Chondrocyte (in vitro differentiated cells): ENCODE data around the gene HMCES. TPM values are rescaled to one million over a fixed set of nuclear protein-coding genes. Genes with fewer than 3 reads are reported as not detected.

Experiments used
- DNase-seq: peaks from one replicate; pipeline ENCODE4 v3.0.0; 2021; ENCODE audit warnings: mixed read lengths, low spot score
- H3K27ac Mint-ChIP-seq: one replicate; pipeline ENCODE4 v1.8.0; 2021; ENCODE audit warnings: mild to moderate bottlenecking, moderate library complexity, mixed read lengths; ENCODE audit not compliant: unreplicated experiment
- H3K27me3 Mint-ChIP-seq: 2 replicates; pipeline ENCODE4 v1.8.0; 2021; ENCODE audit warnings: low read depth, mixed read lengths
- H3K36me3 Mint-ChIP-seq: 2 replicates; pipeline ENCODE4 v1.8.0; 2021; ENCODE audit warnings: low read depth, mixed read lengths
- H3K4me1 Mint-ChIP-seq: 2 replicates; pipeline ENCODE4 v1.8.0; 2021; ENCODE audit warnings: low read depth, mild to moderate bottlenecking, mixed read lengths
- H3K4me3 Mint-ChIP-seq: one replicate; pipeline ENCODE4 v1.8.0; 2021; ENCODE audit warnings: mild to moderate bottlenecking, moderate library complexity, mixed read lengths; ENCODE audit not compliant: unreplicated experiment
- H3K9me3 Mint-ChIP-seq: 2 replicates; pipeline ENCODE4 v1.8.0; 2021; ENCODE audit warnings: low read depth, mixed read lengths
- total RNA-seq: library from RNA; stranded (reverse); gene quantifications from 3 replicates; pipeline ENCODE4 v1.2.1, GENCODE V29; 2021
- TF ChIP-seq, protein P1 (sequence below): fragments of 200-600 bp; sonication (generic); IDR thresholded peaks from 2 replicates; pipeline ENCODE4 v1.5.0; 2021; ENCODE audit warnings: antibody characterized with exemption, mild to moderate bottlenecking, moderate library complexity

HMCES gene
- total RNA-seq, 1 donor from 2014 or later, result 25.9 TPM

DNA sequence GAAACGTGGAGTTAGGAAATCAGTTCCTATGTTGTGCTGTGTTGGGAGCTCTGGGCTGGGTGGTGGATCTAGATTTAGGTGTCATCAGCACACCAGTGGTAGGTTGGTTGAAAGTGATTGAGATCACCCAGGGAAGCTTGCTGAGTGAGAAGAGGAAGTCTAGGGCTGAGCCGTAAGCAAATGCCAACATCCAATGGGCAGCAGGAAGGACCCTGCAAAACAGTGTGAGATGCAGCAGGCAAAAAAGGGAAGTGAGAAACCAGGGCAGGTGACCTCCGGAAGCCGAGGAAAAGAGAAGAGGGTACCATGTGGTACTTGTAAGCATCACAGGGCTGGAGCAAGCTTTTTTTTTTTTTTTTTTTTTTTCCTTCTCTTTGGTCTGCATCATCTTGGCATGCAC lies 45.1 kb upstream of the HMCES start:
- Mint-ChIP-seq H3K4me1 (peaks cover 26% of the 10 kb centered on the region), H3K27ac (no peak overlapping the region), H3K9me3 (no peaks in the 10 kb centered on the region), H3K4me3 (no peak overlapping the region), H3K27me3 (no peaks in the 10 kb centered on the region), H3K36me3 (no peaks in the 10 kb centered on the region)
- DNase-seq, result no peak
- TF ChIP-seq, protein P1, sequence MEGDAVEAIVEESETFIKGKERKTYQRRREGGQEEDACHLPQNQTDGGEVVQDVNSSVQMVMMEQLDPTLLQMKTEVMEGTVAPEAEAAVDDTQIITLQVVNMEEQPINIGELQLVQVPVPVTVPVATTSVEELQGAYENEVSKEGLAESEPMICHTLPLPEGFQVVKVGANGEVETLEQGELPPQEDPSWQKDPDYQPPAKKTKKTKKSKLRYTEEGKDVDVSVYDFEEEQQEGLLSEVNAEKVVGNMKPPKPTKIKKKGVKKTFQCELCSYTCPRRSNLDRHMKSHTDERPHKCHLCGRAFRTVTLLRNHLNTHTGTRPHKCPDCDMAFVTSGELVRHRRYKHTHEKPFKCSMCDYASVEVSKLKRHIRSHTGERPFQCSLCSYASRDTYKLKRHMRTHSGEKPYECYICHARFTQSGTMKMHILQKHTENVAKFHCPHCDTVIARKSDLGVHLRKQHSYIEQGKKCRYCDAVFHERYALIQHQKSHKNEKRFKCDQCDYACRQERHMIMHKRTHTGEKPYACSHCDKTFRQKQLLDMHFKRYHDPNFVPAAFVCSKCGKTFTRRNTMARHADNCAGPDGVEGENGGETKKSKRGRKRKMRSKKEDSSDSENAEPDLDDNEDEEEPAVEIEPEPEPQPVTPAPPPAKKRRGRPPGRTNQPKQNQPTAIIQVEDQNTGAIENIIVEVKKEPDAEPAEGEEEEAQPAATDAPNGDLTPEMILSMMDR, result no peak

DNA sequence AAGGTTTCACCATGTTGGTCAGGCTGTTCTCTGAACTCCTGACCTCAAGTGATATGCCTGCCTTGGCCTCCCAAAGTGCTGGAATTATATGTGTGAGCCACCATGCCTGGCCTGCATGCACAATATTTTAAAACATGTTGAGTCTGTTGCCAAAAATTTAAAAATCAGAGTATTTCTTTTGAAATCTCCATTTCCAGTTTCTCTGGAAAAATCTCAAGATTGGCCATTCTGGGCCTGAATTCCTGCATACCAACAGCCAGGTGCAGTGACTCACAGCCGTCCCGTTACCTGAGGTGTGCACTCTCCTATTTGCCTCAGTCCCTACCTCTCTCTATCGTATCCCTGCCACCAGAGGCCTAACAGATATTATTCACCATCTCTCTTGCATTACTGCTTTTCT lies 44.2 kb upstream of the HMCES start:
- H3K27me3 Mint-ChIP-seq, result no peaks in the 10 kb centered on the region
- no peak overlapping the region for H3K4me3 Mint-ChIP-seq

GRCh38 chr3:129235344-129235917 lies 43.2 kb upstream of the HMCES start:
- H3K9me3 Mint-ChIP-seq, result no peaks in the 10 kb centered on the region
- DNase-seq, result no peak
- H3K36me3 Mint-ChIP-seq, result no peaks in the 10 kb centered on the region
- no peaks in the 10 kb centered on the region for H3K27me3 Mint-ChIP-seq
- H3K4me3 Mint-ChIP-seq, result no peak overlapping the region
- TF ChIP-seq, protein P1, result no peak
- no peak overlapping the region for H3K27ac Mint-ChIP-seq
- peaks cover 18% of the 10 kb centered on the region for H3K4me1 Mint-ChIP-seq

More for the DNA sequence above, 44.2 kb upstream of the HMCES start:
- H3K9me3 Mint-ChIP-seq, result no peaks in the 10 kb centered on the region
- TF ChIP-seq, protein P1, result no peak
- H3K27ac Mint-ChIP-seq, result no peak overlapping the region
- H3K4me1 Mint-ChIP-seq, result peaks cover 21% of the 10 kb centered on the region
- no peaks in the 10 kb centered on the region for H3K36me3 Mint-ChIP-seq
- DNase-seq, result no peak

DNA sequence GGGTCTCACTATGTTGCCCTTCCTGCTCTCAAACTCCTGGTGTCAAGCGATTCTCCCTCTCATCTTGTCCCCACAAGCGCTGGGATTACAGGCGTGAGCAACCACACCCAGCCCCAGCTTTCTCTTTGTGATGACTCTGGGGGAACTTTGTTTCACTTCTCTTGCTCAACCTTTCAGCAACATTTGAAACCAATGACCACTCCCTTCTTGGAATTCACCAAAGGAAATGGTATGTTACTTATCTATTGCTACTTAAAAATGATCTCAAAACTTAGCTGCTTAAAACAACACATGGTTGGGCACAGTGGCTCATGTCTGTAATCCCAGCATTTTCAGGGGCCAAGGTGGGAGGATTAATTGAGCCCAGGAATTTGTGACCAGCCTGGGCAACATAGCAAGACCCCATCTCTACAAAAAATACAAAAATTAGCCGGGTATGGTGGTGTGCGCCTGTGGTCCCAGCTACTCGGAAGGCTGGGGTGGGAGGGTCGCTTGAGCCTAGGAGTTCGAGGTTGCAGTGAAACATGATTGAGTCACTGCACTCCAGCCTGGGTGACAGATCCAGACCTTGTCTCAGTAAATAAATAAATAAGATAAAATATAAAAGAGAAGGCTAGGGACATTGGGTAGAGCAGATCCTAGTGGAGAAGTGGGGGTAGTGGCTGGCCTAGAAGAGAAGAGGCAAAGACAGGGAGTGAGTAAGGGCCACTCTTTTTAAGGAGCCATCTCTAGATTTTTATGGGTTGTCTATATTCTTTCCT lies 39.5 kb upstream of the HMCES start:
- H3K4me3 Mint-ChIP-seq, result no peak overlapping the region
- DNase-seq, result no peak
- no peak overlapping the region for H3K27ac Mint-ChIP-seq
- TF ChIP-seq, protein P1, result peak; percentile 9
- no peaks in the 10 kb centered on the region for H3K36me3 Mint-ChIP-seq
- H3K4me1 Mint-ChIP-seq, result peaks cover 11% of the 10 kb centered on the region
- no peaks in the 10 kb centered on the region for H3K27me3 Mint-ChIP-seq
- H3K9me3 Mint-ChIP-seq, result no peaks in the 10 kb centered on the region

DNA sequence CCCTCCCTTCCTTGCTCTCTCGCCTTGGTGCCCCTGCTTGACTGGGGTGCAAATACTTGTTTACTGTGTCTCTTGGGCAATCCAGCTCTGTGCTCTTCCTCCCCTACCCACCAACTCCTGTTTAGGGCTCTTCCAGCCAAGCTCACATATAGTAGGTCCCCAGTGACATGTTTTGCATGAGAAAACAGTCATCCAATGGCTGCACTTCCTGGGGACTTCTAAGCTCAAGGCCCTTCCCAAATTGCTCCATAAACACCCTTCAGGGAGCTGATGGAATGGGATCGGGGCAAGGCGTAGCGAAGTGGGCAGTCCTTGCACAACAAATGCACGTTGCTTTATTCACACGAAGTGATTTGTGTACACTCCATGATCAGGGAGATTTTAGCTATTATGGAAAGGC lies 38.7 kb upstream of the HMCES start:
- Mint-ChIP-seq H3K4me1 (peaks cover 11% of the 10 kb centered on the region), H3K27me3 (no peaks in the 10 kb centered on the region)

More for the DNA sequence above, 38.7 kb upstream of the HMCES start:
- H3K27ac Mint-ChIP-seq, result no peak overlapping the region
- H3K9me3 Mint-ChIP-seq, result no peaks in the 10 kb centered on the region
- no peak for DNase-seq
- TF ChIP-seq, protein P1, result no peak
- H3K4me3 Mint-ChIP-seq, result no peak overlapping the region
- no peaks in the 10 kb centered on the region for H3K36me3 Mint-ChIP-seq
